ENCODE results near the gene CSHL1. TPM values are rescaled to one million over a fixed set of nuclear protein-coding genes. Genes with fewer than 3 reads are reported as not detected.

The CSHL1 gene
- not detected in 2 replicates for total RNA-seq (2014; rRNA removed; shearing (Covaris generic))

DNA sequence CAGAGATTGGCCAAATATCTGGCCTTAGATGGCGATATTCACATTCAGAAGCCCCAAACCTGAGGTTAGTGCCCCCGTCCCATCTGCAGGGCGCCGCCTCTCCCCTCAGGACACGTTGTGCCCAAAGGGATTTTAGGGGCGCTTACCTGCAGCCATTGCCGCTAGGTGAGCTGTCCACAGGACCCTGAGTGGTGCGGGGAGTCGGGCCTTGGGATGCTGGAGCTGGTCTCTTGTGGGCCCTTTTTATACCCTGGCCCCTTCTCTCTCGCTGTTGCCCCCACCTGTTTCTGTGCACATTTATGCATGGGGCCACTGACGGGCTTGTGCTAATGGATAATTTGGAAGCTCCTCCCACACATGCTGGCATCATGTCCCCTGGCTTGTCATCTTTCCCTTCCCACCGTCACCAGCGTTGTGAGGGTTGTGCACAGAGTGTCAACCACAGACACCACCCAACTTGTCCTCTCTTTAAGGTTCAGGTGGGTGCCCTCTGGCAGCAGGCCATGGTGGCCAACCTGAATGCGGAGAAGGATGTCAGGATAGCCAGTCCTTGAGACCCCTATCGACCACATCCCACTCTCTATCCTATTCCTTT lies at the start of gene CSHL1:
CSHL1 (minus strand) TSS at position 218 of the 595 bp plus-strand sequence; CDS start at position 156, 62 bp downstream.
- DNase-seq (ENCODE audit: low spot score): no peak

DNA sequence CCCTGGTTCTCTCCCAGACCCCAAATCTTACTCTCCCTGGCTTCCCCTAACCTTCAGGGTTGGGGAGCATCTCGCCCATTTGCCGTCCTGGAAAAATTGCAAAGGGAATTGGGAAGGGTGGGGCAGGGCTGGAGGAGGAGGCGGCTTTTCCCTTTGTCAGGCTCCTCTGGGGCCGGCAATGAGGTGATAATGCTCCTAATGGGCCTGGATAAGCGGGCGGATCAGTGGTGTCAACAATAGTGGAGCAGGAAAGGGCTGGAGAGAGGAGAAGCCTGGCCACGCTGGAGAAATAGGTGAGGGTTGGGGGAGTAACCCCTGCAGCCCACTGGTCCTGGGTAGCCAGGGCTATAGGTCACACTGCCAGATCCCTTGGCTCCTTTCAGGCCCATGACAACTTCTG lies 49.4 kb upstream of the CSHL1 start:
- no peak for DNase-seq (ENCODE audit: low spot score)

- DNase-seq (ENCODE audit: low spot score): no peak
These were observed 48.9 kb upstream of the CSHL1 start for GRCh38 chr17:63960006-63960405.

DNA sequence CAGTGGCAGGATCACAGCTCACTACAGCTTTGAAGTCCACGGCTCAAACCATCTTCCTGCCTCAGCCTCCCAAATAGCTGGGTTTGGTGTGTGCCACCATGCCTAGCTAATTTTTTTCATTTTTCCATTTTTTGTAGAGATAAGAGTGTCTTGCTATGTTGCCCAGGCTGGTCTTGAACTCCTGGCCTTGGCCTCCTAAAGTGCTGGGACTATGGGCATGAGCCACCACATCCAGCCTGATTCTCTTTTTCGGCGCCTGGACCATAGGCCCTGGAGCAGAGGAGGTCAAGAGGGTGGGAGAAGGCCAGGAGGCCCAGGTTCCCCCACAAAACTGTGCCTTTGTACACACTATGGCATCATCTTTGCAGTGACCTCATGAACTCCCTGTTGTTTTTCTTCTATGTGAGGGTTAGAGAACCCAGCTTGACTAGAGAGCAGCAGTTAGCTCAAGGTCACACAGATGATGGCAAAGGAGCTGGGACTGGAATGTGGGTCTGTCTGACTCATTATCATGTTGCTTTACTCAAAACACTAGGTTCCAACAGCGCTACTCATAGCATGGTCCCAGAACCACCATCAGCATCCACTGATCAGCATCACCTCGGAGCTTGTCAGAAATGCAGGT lies 45.4 kb upstream of the CSHL1 start:
- peak; percentile 56 for DNase-seq (ENCODE audit: low spot score)

- no peak for DNase-seq (ENCODE audit: low spot score)
These were observed 44.7 kb upstream of the CSHL1 start for GRCh38 chr17:63955791-63956190.

DNA sequence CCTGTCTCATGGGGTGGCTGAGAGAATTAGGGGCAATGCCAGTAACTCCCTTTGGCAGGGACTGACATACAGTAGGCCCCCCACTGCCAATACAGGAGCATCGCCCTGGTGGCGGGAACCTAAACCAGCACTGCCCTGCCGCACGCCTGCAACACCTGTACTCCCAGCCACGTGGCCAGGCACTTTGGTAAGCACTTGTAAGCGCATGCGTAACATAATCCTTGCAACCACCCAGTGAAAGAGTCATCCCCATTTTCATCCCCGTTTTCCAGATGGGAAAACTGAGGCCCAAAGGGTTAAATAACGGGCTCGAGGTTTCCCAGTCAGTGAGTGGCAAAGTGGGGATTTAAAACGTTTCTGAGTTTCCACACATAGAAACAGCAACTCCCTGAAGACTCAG lies 44.2 kb upstream of the CSHL1 start:
- no peak for DNase-seq (ENCODE audit: low spot score)

GRCh38 chr17:63954402-63955063 lies 43.5 kb upstream of the CSHL1 start:
- no peak for DNase-seq (ENCODE audit: low spot score)

DNA sequence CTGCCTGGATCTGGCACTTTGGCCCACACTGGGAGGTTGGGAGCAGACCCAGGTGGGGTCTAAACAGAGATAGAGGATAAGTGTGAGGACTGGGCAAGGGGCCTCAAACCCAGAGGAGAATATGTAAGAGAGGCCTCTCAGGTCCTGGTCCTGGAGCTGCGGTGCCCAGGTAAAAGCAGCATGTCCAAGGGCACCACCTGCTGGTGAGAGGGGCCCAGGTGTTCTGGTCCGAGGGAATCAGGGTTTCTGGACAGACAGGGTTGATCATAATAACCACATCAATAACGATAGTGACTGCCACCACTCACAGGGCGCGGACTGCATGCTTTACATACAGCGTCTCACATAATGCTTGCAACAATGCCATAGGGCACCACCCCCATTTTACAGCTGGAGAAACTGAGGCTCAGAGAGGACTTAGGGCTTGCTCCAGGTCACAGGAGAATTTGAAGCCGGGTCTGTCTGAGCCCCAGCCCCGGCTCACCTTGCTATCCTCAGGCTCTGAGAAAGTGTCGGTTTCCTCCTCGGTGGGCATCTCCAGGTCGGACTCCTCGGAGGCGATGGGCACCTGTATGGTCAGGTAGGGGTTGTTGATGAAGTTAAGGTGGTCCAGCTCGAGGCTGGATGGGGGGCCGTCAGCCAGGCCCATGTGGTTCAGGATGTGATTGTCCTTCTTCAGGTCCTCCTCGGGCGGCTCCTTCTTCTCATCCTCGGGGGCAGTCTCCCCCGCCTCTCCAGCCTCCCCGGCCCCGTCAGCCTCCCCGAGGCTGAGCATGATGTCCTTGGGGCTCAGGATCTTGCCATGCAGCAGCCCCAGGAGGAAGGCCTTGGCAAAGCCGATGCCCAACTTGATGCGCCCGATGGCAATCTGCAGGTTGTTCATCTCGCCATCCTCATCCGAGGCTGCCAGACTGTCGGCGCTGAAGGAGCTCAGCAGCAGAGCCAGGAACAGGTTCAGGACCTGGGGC lies 40.2 kb upstream of the CSHL1 start:
- DNase-seq (ENCODE audit: low spot score): no peak

- DNase-seq (ENCODE audit: low spot score): no peak
These were observed 38.7 kb upstream of the CSHL1 start for GRCh38 chr17:63949576-63950250.

DNA sequence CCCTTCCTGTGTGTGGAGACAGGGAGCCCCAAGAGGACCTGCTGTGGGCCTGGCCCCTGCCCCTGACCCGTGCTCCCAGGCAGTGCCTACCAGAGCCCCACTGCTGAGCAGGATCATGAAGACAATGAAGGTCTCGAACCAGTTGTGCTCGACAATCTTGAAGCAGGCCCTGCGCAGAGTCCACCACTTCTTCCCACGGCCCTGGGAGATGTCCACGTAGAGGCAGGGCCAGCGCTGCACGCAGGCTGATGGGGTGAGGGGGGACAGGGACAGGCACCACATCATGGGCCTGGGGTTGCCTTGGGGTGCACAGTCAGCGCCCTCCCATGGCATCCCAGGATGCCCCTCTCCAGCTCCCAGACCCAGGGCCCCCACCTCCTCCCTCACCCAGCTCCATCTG lies 37.5 kb upstream of the CSHL1 start:
- no peak for DNase-seq (ENCODE audit: low spot score)

- no peak for DNase-seq (ENCODE audit: low spot score)
These were observed 36.8 kb upstream of the CSHL1 start for GRCh38 chr17:63947711-63948330.

GRCh38 chr17:63946440-63947363 lies 35.6 kb upstream of the CSHL1 start:
- peak; percentile 31 for DNase-seq (ENCODE audit: low spot score)

- DNase-seq (ENCODE audit: low spot score): no peak
These were observed 34.9 kb upstream of the CSHL1 start for GRCh38 chr17:63945784-63946439.

DNA sequence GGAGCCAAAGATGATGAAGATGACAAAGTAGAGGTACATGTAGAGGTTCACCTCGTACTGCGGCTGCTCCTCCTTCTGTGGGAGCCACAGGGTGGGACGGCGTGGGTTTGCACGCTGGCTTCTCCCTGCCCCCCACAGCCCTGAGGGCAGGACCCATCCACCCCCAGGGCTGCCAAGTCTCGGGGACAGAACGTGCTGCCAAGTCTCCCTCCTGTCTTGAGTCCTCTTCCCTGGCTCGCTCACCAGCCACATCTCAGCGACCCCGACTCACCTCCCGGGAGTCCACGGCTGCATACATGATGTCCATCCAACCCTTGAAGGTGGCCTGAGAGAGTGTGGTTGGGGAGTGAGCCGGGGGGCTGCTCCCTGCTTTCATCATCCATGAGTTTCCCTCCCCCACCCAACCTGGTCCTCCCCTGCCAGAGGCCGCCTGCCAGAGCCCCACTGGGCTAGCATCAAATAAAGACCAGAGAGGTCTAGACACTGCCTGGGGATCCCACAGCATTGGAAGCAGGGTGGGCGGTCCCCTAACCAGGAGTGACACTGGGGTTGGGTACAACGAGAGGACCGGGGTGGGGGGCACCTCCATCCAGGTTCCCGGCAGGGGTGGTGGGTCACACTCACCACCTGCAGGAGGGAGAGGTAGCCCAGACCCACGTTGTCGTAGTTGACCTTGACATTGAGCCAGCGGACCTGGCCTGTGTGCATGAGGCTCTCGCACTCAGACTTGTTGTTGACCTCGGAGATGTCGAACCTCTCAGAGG lies 33.9 kb upstream of the CSHL1 start:
- no peak for DNase-seq (ENCODE audit: low spot score)

DNA sequence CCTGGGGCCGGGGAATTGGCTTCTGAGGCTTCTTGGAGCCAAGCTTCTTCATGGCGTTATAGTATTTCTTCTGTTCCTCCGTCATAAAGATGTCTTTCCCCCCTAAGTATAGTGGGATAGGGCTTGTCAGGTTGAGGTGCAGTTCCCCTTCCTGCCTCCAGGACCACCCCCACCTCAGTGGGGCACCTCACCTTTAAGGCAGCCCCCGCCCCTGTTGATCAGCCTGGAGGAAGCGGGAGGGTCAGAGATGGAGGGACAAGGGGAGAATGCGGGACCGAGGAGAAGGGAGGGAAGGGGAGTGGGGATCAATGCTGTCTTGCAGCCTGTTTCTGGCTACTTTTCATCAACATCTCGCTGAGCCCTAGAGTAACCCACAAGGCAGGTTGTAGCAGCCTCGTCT lies 32.7 kb upstream of the CSHL1 start:
- no peak for DNase-seq (ENCODE audit: low spot score)

DNA sequence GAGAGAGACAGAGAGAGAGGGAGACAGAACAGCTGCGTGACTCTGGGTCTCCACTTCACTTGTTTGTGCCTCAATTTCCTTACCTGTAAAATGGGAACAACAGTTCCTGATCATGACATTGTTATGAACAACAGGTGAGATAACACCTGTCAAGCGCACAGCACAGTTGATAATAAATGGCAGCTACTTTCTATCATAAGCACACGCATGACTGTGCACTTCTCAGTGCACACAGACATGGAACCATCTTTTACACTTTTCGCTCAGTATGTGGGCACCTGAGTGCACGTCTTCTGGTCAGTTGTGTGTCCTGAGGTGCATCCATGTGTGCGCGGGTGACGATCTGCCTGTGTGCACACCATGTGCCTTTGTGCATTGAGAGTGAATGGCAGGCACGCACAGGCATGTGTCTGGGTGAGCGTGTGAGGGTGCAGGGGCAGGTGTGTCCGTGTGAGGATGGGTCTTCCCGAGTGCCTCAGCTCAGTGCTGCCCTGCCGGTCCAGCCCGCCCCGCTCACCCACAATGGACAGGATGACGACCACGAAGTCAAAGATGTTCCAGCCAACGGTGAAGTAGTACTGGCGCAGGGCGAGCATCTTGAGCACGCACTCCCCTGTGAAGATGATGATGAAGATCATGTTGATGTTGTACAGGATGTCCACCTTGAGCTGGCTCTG lies 31.4 kb upstream of the CSHL1 start:
- DNase-seq (ENCODE audit: low spot score): no peak

GRCh38 chr17:63941751-63942150 lies 30.7 kb upstream of the CSHL1 start:
- no peak for DNase-seq (ENCODE audit: low spot score)

DNA sequence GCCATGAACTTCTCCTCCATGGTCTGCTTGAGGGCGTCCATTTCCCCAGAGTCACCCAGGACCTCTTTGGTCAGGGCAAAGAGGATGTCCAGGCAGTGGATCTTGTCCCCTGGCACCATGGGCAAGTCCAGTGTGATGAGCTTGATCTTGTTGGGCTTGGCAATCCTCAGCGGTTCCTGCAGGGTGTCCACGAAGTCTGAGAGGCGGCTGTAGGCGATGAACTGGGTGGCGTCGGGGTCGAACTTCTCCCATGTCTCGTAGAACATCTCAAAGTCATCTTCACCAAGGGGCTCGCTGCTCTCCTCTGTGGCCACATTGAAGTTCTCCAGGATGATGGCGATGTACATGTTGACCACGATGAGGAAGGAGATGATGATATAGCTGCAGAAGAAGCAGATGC lies 30.1 kb upstream of the CSHL1 start:
- no peak for DNase-seq (ENCODE audit: low spot score)
